Ascending aorta (tissue), 2 donors: ENCODE data around the gene MBP. TPM values are rescaled to one million over a fixed set of nuclear protein-coding genes. Genes with fewer than 3 reads are reported as not detected.

ENCODE experiments used
- DNase-seq, 2 donors: peaks; one replicate each; pipeline ENCODE4 v3.0.0-alpha.2; 2019; ENCODE audit warnings: low spot score in 2 of 2
- H3K27ac ChIP-seq, 2 donors: fragments of 200-600 bp; sonication (generic); one replicate each; pipeline ENCODE4 v1.5.1; 2016 to 2017; ENCODE audit warnings: mild to moderate bottlenecking in 1 of 2
- H3K27me3 ChIP-seq: fragments of 200-600 bp; sonication (generic); one replicate; pipeline ENCODE4 v1.5.1; 2017
- H3K36me3 ChIP-seq, 2 donors: fragments of 200-600 bp; sonication (generic); one replicate each; pipeline ENCODE4 v1.5.1; 2016
- H3K4me1 ChIP-seq, 2 donors: fragments of 200-600 bp; sonication (generic); one replicate each; pipeline ENCODE4 v1.5.1; 2016 to 2017; ENCODE audit warnings: mild to moderate bottlenecking in 1 of 2
- H3K4me3 ChIP-seq, 2 donors: fragments of 200-600 bp; sonication (generic); one replicate each; pipeline ENCODE4 v1.5.1; 2016 to 2017; ENCODE audit warnings: mild to moderate bottlenecking in 1 of 2
- H3K9me3 ChIP-seq, 2 donors: fragments of 200-600 bp; sonication (generic); one replicate each; pipeline ENCODE4 v1.5.1; 2016
- intact Hi-C: fragments of 100-400 bp; cut with DNase I; formaldehyde crosslinking; loops from one replicate; pipeline ENCODE4 v1.15.1; 2023
- total RNA-seq: library from RNA; depleted of rRNA; stranded (reverse); fragments of >200 nt; gene quantifications from one replicate; pipeline ENCODE4 v1.1.0, GENCODE V29; 2016
- TF ChIP-seq, protein P1 (sequence below), 3 experiments: fragments of 200-600 bp in 2 of 3; fragments of 450-650 bp in 1 of 3; sonication (generic) in 2 of 3; IDR thresholded peaks; one replicate each; pipeline ENCODE4 v1.5.1; 2016 to 2019; ENCODE audit warnings: antibody characterized with exemption in 3 of 3, mild to moderate bottlenecking in 1 of 3, moderate library complexity in 1 of 3

The MBP gene
- total RNA-seq, 1 donor from 2014 or later = 8.1 TPM

GRCh38 chr18:76962851-76963250, 169.7 kb downstream of the MBP start:
- intact Hi-C loops = no loop called here
- TF ChIP-seq, protein P1, sequence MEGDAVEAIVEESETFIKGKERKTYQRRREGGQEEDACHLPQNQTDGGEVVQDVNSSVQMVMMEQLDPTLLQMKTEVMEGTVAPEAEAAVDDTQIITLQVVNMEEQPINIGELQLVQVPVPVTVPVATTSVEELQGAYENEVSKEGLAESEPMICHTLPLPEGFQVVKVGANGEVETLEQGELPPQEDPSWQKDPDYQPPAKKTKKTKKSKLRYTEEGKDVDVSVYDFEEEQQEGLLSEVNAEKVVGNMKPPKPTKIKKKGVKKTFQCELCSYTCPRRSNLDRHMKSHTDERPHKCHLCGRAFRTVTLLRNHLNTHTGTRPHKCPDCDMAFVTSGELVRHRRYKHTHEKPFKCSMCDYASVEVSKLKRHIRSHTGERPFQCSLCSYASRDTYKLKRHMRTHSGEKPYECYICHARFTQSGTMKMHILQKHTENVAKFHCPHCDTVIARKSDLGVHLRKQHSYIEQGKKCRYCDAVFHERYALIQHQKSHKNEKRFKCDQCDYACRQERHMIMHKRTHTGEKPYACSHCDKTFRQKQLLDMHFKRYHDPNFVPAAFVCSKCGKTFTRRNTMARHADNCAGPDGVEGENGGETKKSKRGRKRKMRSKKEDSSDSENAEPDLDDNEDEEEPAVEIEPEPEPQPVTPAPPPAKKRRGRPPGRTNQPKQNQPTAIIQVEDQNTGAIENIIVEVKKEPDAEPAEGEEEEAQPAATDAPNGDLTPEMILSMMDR (IDR thresholded peaks at IDR 0.05) = no peak

GRCh38 chr18:76960528-76961035, 172.0 kb downstream of the MBP start:
- H3K9me3 ChIP-seq = no peaks in the 10 kb centered on the region
- H3K27me3 ChIP-seq = no peaks in the 10 kb centered on the region
- TF ChIP-seq, protein P1 (IDR thresholded peaks at IDR 0.05) = no peak
- H3K27ac ChIP-seq = no peak overlapping the region
- intact Hi-C loops = no loop called here
- H3K4me3 ChIP-seq = no peak overlapping the region
- DNase-seq = peak in 1 of 2 donors; percentile 41
- H3K36me3 ChIP-seq = peaks cover 23 to 57% of the 10 kb centered on the region in 2 donors
- no peaks in the 10 kb centered on the region for H3K4me1 ChIP-seq

More at GRCh38 chr18:76962851-76963250, 169.7 kb downstream of the MBP start:
- Histone ChIP-seq H3K27ac (no peak overlapping the region), H3K4me1 (no peaks in the 10 kb centered on the region), H3K4me3 (no peak overlapping the region), H3K27me3 (no peaks in the 10 kb centered on the region), H3K36me3 (peaks cover 17 to 47% of the 10 kb centered on the region in 2 donors), H3K9me3 (no peaks in the 10 kb centered on the region)
- DNase-seq = no peak

GRCh38 chr18:76959605-76960004, 173.0 kb downstream of the MBP start:
- Histone ChIP-seq H3K27ac (no peak overlapping the region), H3K9me3 (no peaks in the 10 kb centered on the region), H3K36me3 (peaks cover 23 to 52% of the 10 kb centered on the region in 2 donors), H3K4me1 (no peaks in the 10 kb centered on the region), H3K4me3 (no peak overlapping the region), H3K27me3 (no peaks in the 10 kb centered on the region)
- TF ChIP-seq, protein P1 (IDR thresholded peaks at IDR 0.05) = no peak
- intact Hi-C loops = no loop called here
- peak in 1 of 2 donors; percentile 50 for DNase-seq

- TF ChIP-seq, protein P1 (IDR thresholded peaks at IDR 0.05) = no peak
- no peaks in the 10 kb centered on the region for H3K27me3 ChIP-seq
- no peaks in the 10 kb centered on the region for H3K9me3 ChIP-seq
- H3K4me1 ChIP-seq = peaks cover 0 to under 1% of the 10 kb centered on the region in 2 donors
- intact Hi-C loops = no loop called here
- no peak overlapping the region for H3K27ac ChIP-seq
- no peak overlapping the region for H3K4me3 ChIP-seq
- H3K36me3 ChIP-seq = peaks cover 23 to 52% of the 10 kb centered on the region in 2 donors
- no peak for DNase-seq
Measured at GRCh38 chr18:76958692-76959341, 173.8 kb downstream of the MBP start.

GRCh38 chr18:76957384-76958355, 174.9 kb downstream of the MBP start:
- no peaks in the 10 kb centered on the region for H3K9me3 ChIP-seq
- peaks cover 0 to 4% of the 10 kb centered on the region in 2 donors for H3K4me1 ChIP-seq
- intact Hi-C loops = no loop called here
- H3K4me3 ChIP-seq = no peak overlapping the region
- H3K27me3 ChIP-seq = no peaks in the 10 kb centered on the region
- H3K27ac ChIP-seq = no peak overlapping the region
- no peak for DNase-seq
- H3K36me3 ChIP-seq = peaks cover 23 to 52% of the 10 kb centered on the region in 2 donors
- TF ChIP-seq, protein P1 (IDR thresholded peaks at IDR 0.05) = no peak
